ENCODE measurements around the gene SEMA4C.

The SEMA4C gene

GRCh38 chr2:96859681-96860064, 10.2 kb downstream of the SEMA4C start:
- no peak overlapping the region for H2BK15ac ChIP-seq (ENCODE audit: low read depth, poor library complexity, severe bottlenecking)
- peaks cover 44 to 45% of the 10 kb centered on the region in 2 experiments for H3K36me3 ChIP-seq (ENCODE audit: control insufficient read depth in 1 of 2, insufficient read depth in 2 of 2, low read depth in 1 of 2, low read length in 2 of 2)
- H3K9me3 ChIP-seq (ENCODE audit: control insufficient read depth, low read length) = no peaks in the 10 kb centered on the region
- no peak overlapping the region for H3K18ac ChIP-seq (ENCODE audit: low read depth in 1 of 2, low read length in 2 of 2)
- H4K8ac ChIP-seq (ENCODE audit: low read length) = no peak overlapping the region
- peaks cover 22% of the 10 kb centered on the region for H3K4me1 ChIP-seq (ENCODE audit: control insufficient read depth, insufficient read depth, low read depth, low read length)
- H4K91ac ChIP-seq (ENCODE audit: low read length) = no peak overlapping the region
- 85% methylated on average over 4 of the region's 4 CpGs for WGBS
- no peak overlapping the region for H3K4me2 ChIP-seq (ENCODE audit: low read length, poor library complexity, severe bottlenecking)
- H2BK120ac ChIP-seq (ENCODE audit: low read depth, low read length) = no peak overlapping the region
- no peak overlapping the region for H2BK5ac ChIP-seq (ENCODE audit: low read depth, low read length, poor library complexity, severe bottlenecking)
- H3K27ac ChIP-seq (ENCODE audit: low read length, poor library complexity, severe bottlenecking) = no peak overlapping the region
- H3K27me3 ChIP-seq (ENCODE audit: control insufficient read depth in 1 of 2, insufficient read depth in 1 of 2, low read length in 2 of 2) = no peaks in the 10 kb centered on the region
- DNase-seq = no peak
- no peak overlapping the region for H3K4ac ChIP-seq (ENCODE audit: low read depth in 1 of 2, low read length in 2 of 2)
- peak overlapping the region in 1 of 2 experiments; percentile 10 for H2BK12ac ChIP-seq (ENCODE audit: low read length in 2 of 2)
- peak overlapping the region; percentile 70 for H3K9ac ChIP-seq (ENCODE audit: low read length)
- no peak overlapping the region for H3K23ac ChIP-seq (ENCODE audit: low read length in 2 of 2)
- no peak overlapping the region for H2AFZ ChIP-seq (ENCODE audit: low read depth, low read length)
- H2AK5ac ChIP-seq (ENCODE audit: low read length, severe bottlenecking) = no peak overlapping the region
- no peak overlapping the region for H3K14ac ChIP-seq (ENCODE audit: low read length in 2 of 2)
- H3K4me3 ChIP-seq (ENCODE audit: insufficient read depth in 1 of 2, low read depth in 1 of 2, low read length in 2 of 2) = no peak overlapping the region
- peaks cover 48% of the 10 kb centered on the region for H3K79me1 ChIP-seq (replicated peaks; ENCODE audit: low read length, poor library complexity, severe bottlenecking)

- 55% methylated on average over 10 of the region's 11 CpGs for WGBS
- H3K14ac ChIP-seq (ENCODE audit: low read length in 2 of 2) = no peak overlapping the region
Measured at GRCh38 chr2:96859099-96859649, 10.7 kb downstream of the SEMA4C start.

GRCh38 chr2:96857667-96858372, 12.1 kb downstream of the SEMA4C start, which contains the start of gene ANKRD39:
Gene ANKRD39 (minus strand): TSS chr2:96858016. CDS start chr2:96857987, 29 bp downstream.
- Histone ChIP-seq H3K36me3 (ENCODE audit: control insufficient read depth in 1 of 2, insufficient read depth in 2 of 2, low read depth in 1 of 2, low read length in 2 of 2) (peaks cover 35 to 40% of the 10 kb centered on the region in 2 experiments), H2BK12ac (ENCODE audit: low read length in 2 of 2) (no peak within 1 kb of the TSS), H3K9ac (ENCODE audit: low read length) (peak within 1 kb of the TSS; percentile 86), H3K18ac (ENCODE audit: low read depth in 1 of 2, low read length in 2 of 2) (peak within 1 kb of the TSS; percentile 58 to 94), H3K4me3 (ENCODE audit: insufficient read depth in 1 of 2, low read depth in 1 of 2, low read length in 2 of 2) (peak within 1 kb of the TSS; percentile 85 to 93), H3K4me2 (ENCODE audit: low read length, poor library complexity, severe bottlenecking) (peak within 1 kb of the TSS; percentile 81), H3K4me1 (ENCODE audit: control insufficient read depth, insufficient read depth, low read depth, low read length) (peaks cover 22% of the 10 kb centered on the region), H2BK120ac (ENCODE audit: low read depth, low read length) (no peak within 1 kb of the TSS), H4K91ac (ENCODE audit: low read length) (no peak within 1 kb of the TSS), H2AFZ (ENCODE audit: low read depth, low read length) (peak within 1 kb of the TSS; percentile 84), H3K23ac (ENCODE audit: low read length in 2 of 2) (peak within 1 kb of the TSS in 1 of 2 experiments; percentile 92), H3K4ac (ENCODE audit: low read depth in 1 of 2, low read length in 2 of 2) (peak within 1 kb of the TSS; percentile 49 to 59), H3K27me3 (ENCODE audit: control insufficient read depth in 1 of 2, insufficient read depth in 1 of 2, low read length in 2 of 2) (no peaks in the 10 kb centered on the region), H3K9me3 (ENCODE audit: control insufficient read depth, low read length) (no peaks in the 10 kb centered on the region), H2AK5ac (ENCODE audit: low read length, severe bottlenecking) (no peak within 1 kb of the TSS), H3K14ac (ENCODE audit: low read length in 2 of 2) (peak within 1 kb of the TSS in 1 of 2 experiments; percentile 91), H3K27ac (ENCODE audit: low read length, poor library complexity, severe bottlenecking) (peak within 1 kb of the TSS; percentile 44), H3K79me1 (replicated peaks; ENCODE audit: low read length, poor library complexity, severe bottlenecking) (peaks cover 38% of the 10 kb centered on the region), H2BK5ac (ENCODE audit: low read depth, low read length, poor library complexity, severe bottlenecking) (no peak within 1 kb of the TSS), H4K8ac (ENCODE audit: low read length) (peak within 1 kb of the TSS; percentile 83), H2BK15ac (ENCODE audit: low read depth, poor library complexity, severe bottlenecking) (peak within 1 kb of the TSS; percentile 15)
- WGBS = under 1% methylated on average over 59 of the region's 81 CpGs
- DNase-seq = peak; percentile 98

More at GRCh38 chr2:96859099-96859649, 10.7 kb downstream of the SEMA4C start:
- DNase-seq = peak; percentile 25
- H3K4me3 ChIP-seq (ENCODE audit: insufficient read depth in 1 of 2, low read depth in 1 of 2, low read length in 2 of 2) = peak overlapping the region in 1 of 2 experiments; percentile 72
- H3K27ac ChIP-seq (ENCODE audit: low read length, poor library complexity, severe bottlenecking) = no peak overlapping the region
- H3K18ac ChIP-seq (ENCODE audit: low read depth in 1 of 2, low read length in 2 of 2) = peak overlapping the region in 1 of 2 experiments; percentile 16
- H3K4me2 ChIP-seq (ENCODE audit: low read length, poor library complexity, severe bottlenecking) = peak overlapping the region; percentile 57
- no peak overlapping the region for H4K8ac ChIP-seq (ENCODE audit: low read length)
- H2BK5ac ChIP-seq (ENCODE audit: low read depth, low read length, poor library complexity, severe bottlenecking) = no peak overlapping the region
- H3K23ac ChIP-seq (ENCODE audit: low read length in 2 of 2) = no peak overlapping the region
- H2AFZ ChIP-seq (ENCODE audit: low read depth, low read length) = no peak overlapping the region
- H3K4me1 ChIP-seq (ENCODE audit: control insufficient read depth, insufficient read depth, low read depth, low read length) = peaks cover 22% of the 10 kb centered on the region
- peak overlapping the region in 1 of 2 experiments; percentile 15 for H2BK12ac ChIP-seq (ENCODE audit: low read length in 2 of 2)
- H2AK5ac ChIP-seq (ENCODE audit: low read length, severe bottlenecking) = peak overlapping the region; percentile 7
- H3K4ac ChIP-seq (ENCODE audit: low read depth in 1 of 2, low read length in 2 of 2) = no peak overlapping the region
- H2BK120ac ChIP-seq (ENCODE audit: low read depth, low read length) = no peak overlapping the region
- H3K27me3 ChIP-seq (ENCODE audit: control insufficient read depth in 1 of 2, insufficient read depth in 1 of 2, low read length in 2 of 2) = no peaks in the 10 kb centered on the region
- peaks cover 41 to 42% of the 10 kb centered on the region in 2 experiments for H3K36me3 ChIP-seq (ENCODE audit: control insufficient read depth in 1 of 2, insufficient read depth in 2 of 2, low read depth in 1 of 2, low read length in 2 of 2)
- H3K9me3 ChIP-seq (ENCODE audit: control insufficient read depth, low read length) = no peaks in the 10 kb centered on the region
- H4K91ac ChIP-seq (ENCODE audit: low read length) = peak overlapping the region; percentile 73
- peak overlapping the region; percentile 70 for H3K9ac ChIP-seq (ENCODE audit: low read length)
- peaks cover 46% of the 10 kb centered on the region for H3K79me1 ChIP-seq (replicated peaks; ENCODE audit: low read length, poor library complexity, severe bottlenecking)
- H2BK15ac ChIP-seq (ENCODE audit: low read depth, poor library complexity, severe bottlenecking) = no peak overlapping the region
